B cell (primary cell): ENCODE measurements around the gene TFDP1. TPM values are rescaled to one million over a fixed set of nuclear protein-coding genes. Genes with fewer than 3 reads are reported as not detected.

ENCODE experiments used
- ATAC-seq: fragments of 200-7000 bp; cut with Tn5 transposase; one replicate; pipeline ENCODE4 v1.10.0; 2021; ENCODE audit warnings: low read depth, mild to moderate bottlenecking, moderate number of reproducible peaks, moderate library complexity
- CTCF ChIA-PET: fragments of 350-600 bp; sonication (Branson Sonifier 250); formaldehyde crosslinking; loops from one replicate; lab custom pipeline; 2021; ENCODE audit warnings: antibody characterized with exemption, inconsistent platforms; lab: Charles Lee
- POLR2A ChIA-PET: fragments of 350-600 bp; sonication (Branson Sonifier 250); formaldehyde crosslinking; loops from one replicate; lab custom pipeline; 2021; ENCODE audit warnings: antibody characterized with exemption; lab: Charles Lee
- DNase-seq: peaks from one replicate; pipeline ENCODE4 v3.0.0; 2013
- H2AFZ ChIP-seq: 2 replicates; pipeline ENCODE4 v1.6.1; 2012; ENCODE audit warnings: mild to moderate bottlenecking, low read depth, low read length; ENCODE audit not compliant: insufficient read depth, poor library complexity, severe bottlenecking
- H3K27ac ChIP-seq, 2 donors: 1 replicate in 1 of 2; 2 replicates in 1 of 2; pipeline ENCODE4 v1.5.1; 2012 to 2013; ENCODE audit warnings: low read length in 2 of 2, mild to moderate bottlenecking in 2 of 2, moderate library complexity in 1 of 2
- H3K27me3 ChIP-seq, 4 experiments: fragments of 200-600 bp in 1 of 4; sonication (generic) in 1 of 4; replicated peaks in 1 of 4; 1 replicate in 2 of 4; 2 replicates in 2 of 4; pipeline versions ENCODE4 v1.6.1 to v1.7.0; 2013 to 2016; ENCODE audit warnings: low read length in 3 of 4, mild to moderate bottlenecking in 2 of 4, mixed read lengths in 1 of 4, moderate library complexity in 1 of 4; ENCODE audit not compliant: insufficient read depth in 4 of 4, control insufficient read depth in 3 of 4; ENCODE audit errors: control extremely low read depth in 1 of 4
- H3K36me3 ChIP-seq, 2 experiments: replicated peaks in 1 of 2; 1 replicate in 1 of 2; 2 replicates in 1 of 2; pipeline versions ENCODE4 v1.6.1 to v1.7.1; 2013; ENCODE audit warnings: low read length in 1 of 2; ENCODE audit not compliant: insufficient read depth in 2 of 2, control insufficient read depth in 1 of 2; ENCODE audit errors: control extremely low read depth in 1 of 2, extremely low read depth in 1 of 2
- H3K4me1 ChIP-seq, 2 donors: fragments of 200-600 bp in 1 of 2; sonication (generic) in 1 of 2; 1 replicate in 1 of 2; 2 replicates in 1 of 2; pipeline versions ENCODE4 v1.5.1 to v1.6.1; 2013 to 2017; ENCODE audit warnings: low read length in 2 of 2; ENCODE audit not compliant: control insufficient read depth in 2 of 2, insufficient read depth in 2 of 2
- H3K4me2 ChIP-seq: replicated peaks from 2 replicates; pipeline ENCODE3; 2012; ENCODE audit warnings: mild to moderate bottlenecking, low read depth, low read length; ENCODE audit not compliant: poor library complexity, severe bottlenecking
- H3K4me3 ChIP-seq, 5 experiments: fragments of 200-600 bp in 1 of 5; sonication (generic) in 1 of 5; 1 replicate in 3 of 5; 2 replicates in 2 of 5; pipeline versions ENCODE4 v1.5.1 to v1.7.0; 2011 to 2016; ENCODE audit warnings: low read length in 4 of 5, mild to moderate bottlenecking in 4 of 5, low read depth in 2 of 5, control low read depth in 1 of 5, moderate library complexity in 1 of 5; ENCODE audit not compliant: insufficient read depth in 1 of 5; ENCODE audit errors: control extremely low read depth in 1 of 5, extremely low read depth in 1 of 5
- H3K79me2 ChIP-seq: fragments of 200-600 bp; sonication (generic); one replicate; pipeline ENCODE4 v1.6.0; 2016; ENCODE audit warnings: low read length; ENCODE audit not compliant: control insufficient read depth, insufficient read depth
- H3K9ac ChIP-seq: fragments of 200-600 bp; sonication (generic); 2 replicates; pipeline ENCODE4 v1.6.1; 2017; ENCODE audit warnings: mild to moderate bottlenecking, low read length, moderate library complexity
- H3K9me3 ChIP-seq, 3 donors: one replicate each; pipeline versions ENCODE4 v1.6.1 to v1.7.1; 2013; ENCODE audit warnings: low read length in 2 of 3; ENCODE audit not compliant: control insufficient read depth in 2 of 3, insufficient read depth in 1 of 3; ENCODE audit errors: control extremely low read depth in 1 of 3
- H4K20me1 ChIP-seq: 2 replicates; pipeline ENCODE4 v1.6.0; 2012; ENCODE audit warnings: mild to moderate bottlenecking, low read length; ENCODE audit not compliant: insufficient read depth, control insufficient read depth, poor library complexity, severe bottlenecking
- H3K27ac Mint-ChIP-seq: one replicate; pipeline ENCODE4 v1.8.0; 2021; ENCODE audit warnings: mixed read lengths
- H3K27me3 Mint-ChIP-seq: one replicate; pipeline ENCODE4 v1.8.0; 2021; ENCODE audit warnings: mixed read lengths
- H3K4me1 Mint-ChIP-seq: one replicate; pipeline ENCODE4 v1.8.0; 2021; ENCODE audit warnings: mixed read lengths
- H3K4me3 Mint-ChIP-seq: one replicate; pipeline ENCODE4 v1.8.0; 2021; ENCODE audit warnings: mixed read lengths
- H3K9me3 Mint-ChIP-seq: one replicate; pipeline ENCODE4 v1.8.0; 2022; ENCODE audit warnings: mixed read lengths; ENCODE audit not compliant: insufficient read depth
- CTCF ChIP-seq: fragments of 200-600 bp; IDR thresholded peaks from one replicate; pipeline ENCODE4 v1.8.0; 2022; ENCODE audit warnings: antibody characterized with exemption, mild to moderate bottlenecking
- EZH2 ChIP-seq: IDR thresholded peaks from 2 replicates; pipeline ENCODE4 v1.6.1; 2012; ENCODE audit warnings: borderline replicate concordance, low read depth, mild to moderate bottlenecking, moderate library complexity, low read length; ENCODE audit not compliant: insufficient read depth, poor library complexity, severe bottlenecking
- WGBS: methylation state at CpG from one replicate; pipeline ENCODE4 v1.1.5; 2013; ENCODE audit warnings: missing lambda C conversion rate; ENCODE audit not compliant: insufficient coverage; 5-methylcytosine and 5-hydroxymethylcytosine counted together
- intact Hi-C: fragments of 100-400 bp; cut with micrococcal nuclease; formaldehyde crosslinking; loops from one replicate; pipeline ENCODE4 v1.10.0; 2022
- polyA plus RNA-seq: library from polyadenylated mRNA; depleted of rRNA; stranded (reverse); fragments of >200 nt; gene quantifications from 2 replicates; pipeline ENCODE4 v1.2.3, GENCODE V29; 2012
- total RNA-seq, 2 donors: library from RNA; stranded (reverse); fragments of 120-200 nt in 1 of 2; gene quantifications; 1 replicate in 1 of 2; 2 replicates in 1 of 2; pipeline versions ENCODE4 v1.2.3 to v1.2.4, GENCODE V29; 2013 to 2022

Gene TFDP1
- total and polyA plus RNA-seq, 2 donors (not counting 1 experiment from before 2014, with no cell fraction given): 19.1 to 31.1 TPM

DNA sequence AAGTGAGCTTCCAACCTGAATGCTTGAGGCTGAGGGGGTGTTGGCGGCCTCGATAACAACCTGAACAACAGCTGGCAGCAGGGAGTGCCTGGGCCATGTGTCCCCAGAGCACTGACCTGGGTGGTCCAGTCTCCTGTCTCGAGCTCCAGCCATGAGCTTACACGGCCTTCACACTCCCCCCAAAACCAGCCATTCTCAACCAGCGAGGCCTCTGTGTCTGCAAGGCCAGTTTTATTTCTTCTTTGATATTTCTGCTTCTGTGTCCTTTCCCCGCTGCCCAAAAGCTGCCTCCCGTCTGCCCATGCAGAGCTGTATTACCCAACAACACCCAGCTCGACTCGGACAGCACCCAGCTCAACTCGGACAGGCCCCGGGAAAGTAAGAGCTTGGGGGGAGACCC, 32.5 kb upstream of the TFDP1 start:
- peaks cover 2% of the 10 kb centered on the region for H4K20me1 ChIP-seq
- Mint-ChIP-seq H3K4me3 (no peak overlapping the region), H3K9me3 (no peaks in the 10 kb centered on the region), H3K27ac (no peak overlapping the region), H3K4me1 (peaks cover 9% of the 10 kb centered on the region), H3K27me3 (no peaks in the 10 kb centered on the region)
- no peak for TF ChIP-seq EZH2
- no peak for TF ChIP-seq CTCF
- H3K4me1 ChIP-seq: peaks cover 2 to 5% of the 10 kb centered on the region in 2 donors
- POLR2A ChIA-PET: no interaction called here
- DNase-seq (no peak), ATAC-seq (no peak)
- intact Hi-C loops: no loop called here
- H3K27me3 ChIP-seq: no peaks in the 10 kb centered on the region
- no peak overlapping the region for H2AFZ ChIP-seq
- no peak overlapping the region for H3K9ac ChIP-seq
- no peak overlapping the region for H3K27ac ChIP-seq
- H3K36me3 ChIP-seq: peaks cover 0 to 16% of the 10 kb centered on the region in 2 experiments
- H3K79me2 ChIP-seq: peaks cover 7% of the 10 kb centered on the region
- no peak overlapping the region for H3K4me3 ChIP-seq
- CTCF ChIA-PET: interaction anchor here (0.7 kb wide), 1 partner anchor 10 kb away, joined by 3 read pairs; no protein-coding TSS in a partner anchor
- H3K4me2 ChIP-seq: no peak overlapping the region
- 100% methylated on average over 6 of the region's 11 CpGs for WGBS
- H3K9me3 ChIP-seq: no peaks in the 10 kb centered on the region

GRCh38 chr13:113552786-113553434, 31.6 kb upstream of the TFDP1 start:
- peaks cover 15% of the 10 kb centered on the region for H3K4me1 Mint-ChIP-seq
- DNase-seq (no peak), ATAC-seq (no peak)
- POLR2A ChIA-PET: no interaction called here
- H3K4me3 Mint-ChIP-seq: no peak overlapping the region
- Histone ChIP-seq H3K27ac (no peak overlapping the region), H3K27me3 (no peaks in the 10 kb centered on the region), H2AFZ (no peak overlapping the region), H4K20me1 (no peaks in the 10 kb centered on the region), H3K4me1 (peaks cover 3 to 14% of the 10 kb centered on the region in 2 donors), H3K4me2 (no peak overlapping the region), H3K9ac (no peak overlapping the region), H3K4me3 (no peak overlapping the region), H3K36me3 (peaks cover 0 to 16% of the 10 kb centered on the region in 2 experiments), H3K79me2 (no peaks in the 10 kb centered on the region), H3K9me3 (no peaks in the 10 kb centered on the region)
- WGBS: 37% methylated on average over 10 of the region's 16 CpGs
- intact Hi-C loops: no loop called here
- TF ChIP-seq EZH2 (no peak), CTCF (no peak)
- H3K27ac Mint-ChIP-seq: no peak overlapping the region
- H3K9me3 Mint-ChIP-seq: no peaks in the 10 kb centered on the region
- CTCF ChIA-PET: interaction anchor here (0.7 kb wide), 1 partner anchor 9 kb away, joined by 3 read pairs; no protein-coding TSS in a partner anchor
- H3K27me3 Mint-ChIP-seq: no peaks in the 10 kb centered on the region
